Thyroid gland (tissue), 4 donors: Measurements from ENCODE around the gene TRIM47. TPM values are rescaled to one million over a fixed set of nuclear protein-coding genes. Genes with fewer than 3 reads are reported as not detected.

Source experiments
- DNase-seq, 2 donors: peaks; one replicate each; pipeline ENCODE4 v3.0.0-alpha.2; 2019
- H3K27ac ChIP-seq, 3 donors: fragments of 200-600 bp; sonication (generic); 1 replicate in 2 of 3; 2 replicates in 1 of 3; pipeline ENCODE4 v1.5.1; 2016 to 2019; ENCODE audit warnings: mild to moderate bottlenecking in 1 of 3, moderate library complexity in 1 of 3
- H3K27me3 ChIP-seq: fragments of 200-600 bp; sonication (generic); one replicate; pipeline ENCODE4 v1.5.1; 2019
- H3K36me3 ChIP-seq, 2 donors: fragments of 200-600 bp; sonication (generic); one replicate each; pipeline ENCODE4 v1.5.1; 2016 to 2019
- H3K4me1 ChIP-seq, 2 donors: fragments of 200-600 bp; sonication (generic); one replicate each; pipeline ENCODE4 v1.5.1; 2017 to 2019
- H3K4me3 ChIP-seq, 3 donors: fragments of 200-600 bp; sonication (generic); replicated peaks in 1 of 3; 1 replicate in 2 of 3; 2 replicates in 1 of 3; pipeline ENCODE4 v1.5.1; 2016; ENCODE audit warnings: mild to moderate bottlenecking in 1 of 3
- H3K9me3 ChIP-seq: fragments of 200-600 bp; sonication (generic); one replicate; pipeline ENCODE4 v1.5.1; 2017
- POLR2A ChIP-seq, 2 donors: fragments of 450-650 bp; IDR thresholded peaks; one replicate each; pipeline ENCODE4 v1.6.1; 2017; ENCODE audit warnings: antibody characterized with exemption in 2 of 2, mild to moderate bottlenecking in 2 of 2, moderate library complexity in 1 of 2
- WGBS, 2 donors: methylation state at CpG; one replicate each; pipeline ENCODE4 v1.1.5; 2017; 5-methylcytosine and 5-hydroxymethylcytosine counted together
- intact Hi-C: fragments of 100-400 bp; cut with DNase I; formaldehyde crosslinking; loops from one replicate; pipeline ENCODE4 v1.15.1; 2023
- total RNA-seq, 4 donors: library from RNA; depleted of rRNA; stranded (reverse); fragments of >200 nt; gene quantifications; one replicate each; pipeline ENCODE4 v1.2.3, GENCODE V29; 2016
- TF ChIP-seq, protein P1 (sequence below), 6 experiments: fragments of 200-600 bp in 3 of 6; fragments of 450-650 bp in 3 of 6; sonication (generic) in 3 of 6; IDR thresholded peaks; one replicate each; pipeline ENCODE4 v1.5.1; 2016 to 2019; ENCODE audit warnings: antibody characterized with exemption in 6 of 6, mild to moderate bottlenecking in 2 of 6, inconsistent platforms in 1 of 6, moderate library complexity in 1 of 6

The TRIM47 gene
- total RNA-seq, 4 donors from 2014 or later, result 14.7 to 27.8 (median 19.7) TPM

DNA sequence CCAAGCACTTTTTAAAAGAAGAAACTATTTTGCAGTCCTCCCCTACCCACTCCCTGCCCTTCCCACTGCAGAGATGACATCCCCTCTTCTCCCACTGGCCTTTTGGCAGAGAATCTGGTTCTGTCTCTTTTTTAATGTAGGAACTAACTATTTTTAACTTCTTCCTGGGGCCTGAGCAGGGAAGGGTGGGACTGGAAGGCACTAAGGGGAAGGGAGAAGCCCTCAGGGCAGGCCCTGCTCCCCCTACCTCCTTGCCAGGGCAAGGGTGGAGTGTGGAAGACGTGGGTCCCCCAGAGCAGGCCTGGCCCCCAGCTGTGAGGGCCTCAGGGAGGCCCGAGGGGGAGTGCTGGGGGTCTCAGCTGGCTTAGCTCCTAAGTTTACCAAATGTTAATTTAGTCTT, 53.7 kb downstream of the TRIM47 start:
- Histone ChIP-seq H3K27ac (no peak overlapping the region), H3K36me3 (peaks cover 24 to 31% of the 10 kb centered on the region in 2 donors), H3K4me3 (no peak overlapping the region), H3K9me3 (no peaks in the 10 kb centered on the region), H3K27me3 (no peaks in the 10 kb centered on the region), H3K4me1 (peaks cover 16 to 22% of the 10 kb centered on the region in 2 donors)
- intact Hi-C loops, result no loop called here
- WGBS, 2 donors, result 67 to 73% methylated on average over 1 to 2 of the region's 2 CpGs
- no peak for TF ChIP-seq POLR2A (IDR thresholded peaks at IDR 0.05)
- TF ChIP-seq, protein P1, sequence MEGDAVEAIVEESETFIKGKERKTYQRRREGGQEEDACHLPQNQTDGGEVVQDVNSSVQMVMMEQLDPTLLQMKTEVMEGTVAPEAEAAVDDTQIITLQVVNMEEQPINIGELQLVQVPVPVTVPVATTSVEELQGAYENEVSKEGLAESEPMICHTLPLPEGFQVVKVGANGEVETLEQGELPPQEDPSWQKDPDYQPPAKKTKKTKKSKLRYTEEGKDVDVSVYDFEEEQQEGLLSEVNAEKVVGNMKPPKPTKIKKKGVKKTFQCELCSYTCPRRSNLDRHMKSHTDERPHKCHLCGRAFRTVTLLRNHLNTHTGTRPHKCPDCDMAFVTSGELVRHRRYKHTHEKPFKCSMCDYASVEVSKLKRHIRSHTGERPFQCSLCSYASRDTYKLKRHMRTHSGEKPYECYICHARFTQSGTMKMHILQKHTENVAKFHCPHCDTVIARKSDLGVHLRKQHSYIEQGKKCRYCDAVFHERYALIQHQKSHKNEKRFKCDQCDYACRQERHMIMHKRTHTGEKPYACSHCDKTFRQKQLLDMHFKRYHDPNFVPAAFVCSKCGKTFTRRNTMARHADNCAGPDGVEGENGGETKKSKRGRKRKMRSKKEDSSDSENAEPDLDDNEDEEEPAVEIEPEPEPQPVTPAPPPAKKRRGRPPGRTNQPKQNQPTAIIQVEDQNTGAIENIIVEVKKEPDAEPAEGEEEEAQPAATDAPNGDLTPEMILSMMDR (IDR thresholded peaks at IDR 0.05), result no peak
- DNase-seq, result no peak

Other genes with a start within 250 kb of the TRIM47 start
- 10 to 100 TPM in 2 of 4 donors, 1 to 10 TPM in 2; 2.3 to 13.6 (median 7.9) TPM for gene SMIM5, start 245.1 kb downstream of the TRIM47 start, total RNA-seq
- 10 to 100 TPM; 41.9 to 91.8 (median 70.1) TPM for gene RECQL5, start 211.4 kb downstream of the TRIM47 start, total RNA-seq
- 10 to 100 TPM; 52.5 to 83.6 (median 72.7) TPM for gene SAP30BP, start 211.2 kb downstream of the TRIM47 start, total RNA-seq
- 10 to 100 TPM; 19.7 to 27.3 (median 23.1) TPM for gene ITGB4, start 157.1 kb downstream of the TRIM47 start, total RNA-seq
- gene GALK1, start 113.4 kb downstream of the TRIM47 start, total RNA-seq, result 10 to 100 TPM; 15.4 to 28.5 (median 24.9) TPM
- 10 to 100 TPM; 32.5 to 61.4 (median 47.9) TPM for gene UNK, start 93.8 kb downstream of the TRIM47 start, total RNA-seq
- gene UNC13D, start 34.2 kb downstream of the TRIM47 start, total RNA-seq, result 1 to 10 TPM; 4.0 to 8.1 (median 5.2) TPM
- gene WBP2, start 23.2 kb downstream of the TRIM47 start, total RNA-seq, result 10 to 100 TPM; 41.8 to 64.5 (median 53.5) TPM
- gene TRIM65, start 18.4 kb upstream of the TRIM47 start, total RNA-seq, result 10 to 100 TPM; 23.0 to 39.4 (median 31.8) TPM
- 10 to 100 TPM; 34.8 to 60.6 (median 50.3) TPM for gene MRPL38, start 26.3 kb upstream of the TRIM47 start, total RNA-seq
- gene FBF1, start 62.5 kb upstream of the TRIM47 start, total RNA-seq, result 10 to 100 TPM; 41.7 to 49.7 (median 43.4) TPM
- 100 to 1,000 TPM in 1 of 4 donors, 10 to 100 TPM in 3; 59.6 to 102 (median 75.5) TPM for gene ACOX1, start 100.6 kb upstream of the TRIM47 start, total RNA-seq
- 10 to 100 TPM in 3 of 4 donors, 1 to 10 TPM in 1; 9.5 to 24.2 (median 15.3) TPM for gene TEN1, start 100.7 kb upstream of the TRIM47 start, total RNA-seq
- gene CDK3, start 122.3 kb upstream of the TRIM47 start, total RNA-seq, result 1 to 10 TPM; 3.1 to 9.7 (median 9.3) TPM
- 10 to 100 TPM; 14.8 to 33.4 (median 23.3) TPM for gene EVPL, start 148.7 kb upstream of the TRIM47 start, total RNA-seq
- 10 to 100 TPM; 48.2 to 67.0 (median 54.5) TPM for gene SRP68, start 193.9 kb upstream of the TRIM47 start, total RNA-seq
- not detected for gene GALR2, start 196.2 kb upstream of the TRIM47 start, total RNA-seq
- 1 to 10 TPM in 1 of 4 donors, not detected in 3; 2.2 TPM for gene ZACN, start 200.6 kb upstream of the TRIM47 start, total RNA-seq
- 100 to 1,000 TPM in 3 of 4 donors, 10 to 100 TPM in 1; 97.8 to 131 (median 115) TPM for gene EXOC7, start 225.2 kb upstream of the TRIM47 start, total RNA-seq